Esophagus muscularis mucosa (tissue), 4 donors: ENCODE data around the gene ADAMTSL5. TPM values are rescaled to one million over a fixed set of nuclear protein-coding genes. Genes with fewer than 3 reads are reported as not detected.

Experiments used
- DNase-seq: peaks from one replicate; pipeline ENCODE4 v3.0.0-alpha.2; 2017; ENCODE audit errors: extremely low spot score
- H3K27ac ChIP-seq, 4 donors: fragments of 200-600 bp; sonication (generic); replicated peaks in 1 of 4; 1 replicate in 3 of 4; 2 replicates in 1 of 4; pipeline ENCODE4 v1.5.1; 2016 to 2019; ENCODE audit warnings: mild to moderate bottlenecking in 1 of 4
- H3K27me3 ChIP-seq, 4 donors: fragments of 200-600 bp; sonication (generic); one replicate each; pipeline versions ENCODE4 v1.5.1 to v1.6.0; 2016 to 2019
- H3K36me3 ChIP-seq, 4 donors: fragments of 200-600 bp; sonication (generic); one replicate each; pipeline ENCODE4 v1.5.1; 2016 to 2019
- H3K4me1 ChIP-seq, 4 donors: fragments of 200-600 bp; sonication (generic); one replicate each; pipeline ENCODE4 v1.5.1; 2016 to 2019
- H3K4me3 ChIP-seq, 4 donors: fragments of 200-600 bp; sonication (generic); 1 replicate in 2 of 4; 2 replicates in 2 of 4; pipeline ENCODE4 v1.5.1; 2016 to 2019; ENCODE audit warnings: mild to moderate bottlenecking in 4 of 4, moderate library complexity in 1 of 4
- H3K9me3 ChIP-seq, 4 donors: fragments of 200-600 bp; sonication (generic); 1 replicate in 3 of 4; 2 replicates in 1 of 4; pipeline ENCODE4 v1.5.1; 2016 to 2019
- EP300 ChIP-seq: sonication (generic); formaldehyde crosslinking; IDR thresholded peaks from one replicate; pipeline ENCODE4 v1.6.1; 2017; ENCODE audit warnings: antibody characterized with exemption
- POLR2A ChIP-seq: fragments of 450-650 bp; IDR thresholded peaks from one replicate; pipeline ENCODE4 v1.6.1; 2017; ENCODE audit warnings: antibody characterized with exemption, moderate library complexity, mild to moderate bottlenecking, low read depth
- POLR2AphosphoS5 ChIP-seq, 2 donors: sonication (generic); formaldehyde crosslinking; IDR thresholded peaks; one replicate each; pipeline ENCODE4 v1.6.1; 2017; ENCODE audit warnings: antibody characterized with exemption in 2 of 2
- WGBS: methylation state at CpG from one replicate; pipeline ENCODE4 v1.1.5; 2018; 5-methylcytosine and 5-hydroxymethylcytosine counted together
- intact Hi-C: fragments of 100-400 bp; cut with DNase I; formaldehyde crosslinking; loops from one replicate; pipeline ENCODE4 v1.15.1; 2023
- total RNA-seq, 4 donors: library from RNA; depleted of rRNA; stranded (reverse); fragments of >200 nt; gene quantifications; one replicate each; pipeline versions ENCODE4 v1.1.0 to v1.2.1, GENCODE V29; 2016
- TF ChIP-seq, protein P1 (sequence below), 3 experiments: fragments of 200-600 bp in 2 of 3; fragments of 450-650 bp in 1 of 3; sonication (generic) in 2 of 3; IDR thresholded peaks; one replicate each; pipeline ENCODE4 v1.5.1; 2017 to 2019; ENCODE audit warnings: antibody characterized with exemption in 3 of 3, mild to moderate bottlenecking in 2 of 3, moderate library complexity in 1 of 3

ADAMTSL5 gene
- total RNA-seq, 4 donors from 2014 or later, result 3.9 to 5.9 (median 4.7) TPM

DNA sequence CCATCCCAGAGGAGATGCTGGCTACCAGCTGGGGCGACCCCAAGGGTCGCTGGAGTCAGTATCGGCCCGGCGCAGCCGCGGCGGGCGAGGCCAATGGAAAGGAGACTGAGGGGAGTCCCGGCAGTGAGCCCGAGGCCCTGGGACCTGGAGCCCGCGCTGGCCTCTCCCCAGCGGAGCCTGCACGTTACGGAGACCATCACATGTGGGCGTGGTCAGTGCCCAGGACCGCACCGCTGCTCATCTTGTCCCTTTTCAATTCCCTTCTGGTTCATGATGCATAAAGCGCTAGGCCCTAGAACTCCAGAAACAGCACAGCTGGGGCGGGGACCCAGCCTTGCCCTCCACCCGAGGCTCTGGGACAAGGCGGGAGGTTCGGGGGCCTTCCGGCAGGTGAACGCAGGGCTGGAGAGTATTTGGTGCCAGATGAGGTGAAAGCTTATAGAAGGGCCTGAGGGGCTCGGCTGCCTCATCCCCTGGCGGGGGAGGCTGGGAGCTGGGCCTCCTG lies 41.8 kb downstream of the ADAMTSL5 start:
- peak overlapping the region; percentile 46 to 59 (median 49) for H3K4me3 ChIP-seq
- peaks cover 57 to 88% (median 79%) of the 10 kb centered on the region in 4 donors for H3K4me1 ChIP-seq
- peaks cover 32 to 97% (median 66%) of the 10 kb centered on the region in 4 donors for H3K27me3 ChIP-seq
- intact Hi-C loops, result no loop called here
- WGBS, result 36% methylated on average over 12 of the region's 28 CpGs
- no peak for TF ChIP-seq EP300
- TF ChIP-seq POLR2AphosphoS5 (IDR thresholded peaks at IDR 0.05), result no peak
- TF ChIP-seq POLR2A, result no peak
- TF ChIP-seq, protein P1, sequence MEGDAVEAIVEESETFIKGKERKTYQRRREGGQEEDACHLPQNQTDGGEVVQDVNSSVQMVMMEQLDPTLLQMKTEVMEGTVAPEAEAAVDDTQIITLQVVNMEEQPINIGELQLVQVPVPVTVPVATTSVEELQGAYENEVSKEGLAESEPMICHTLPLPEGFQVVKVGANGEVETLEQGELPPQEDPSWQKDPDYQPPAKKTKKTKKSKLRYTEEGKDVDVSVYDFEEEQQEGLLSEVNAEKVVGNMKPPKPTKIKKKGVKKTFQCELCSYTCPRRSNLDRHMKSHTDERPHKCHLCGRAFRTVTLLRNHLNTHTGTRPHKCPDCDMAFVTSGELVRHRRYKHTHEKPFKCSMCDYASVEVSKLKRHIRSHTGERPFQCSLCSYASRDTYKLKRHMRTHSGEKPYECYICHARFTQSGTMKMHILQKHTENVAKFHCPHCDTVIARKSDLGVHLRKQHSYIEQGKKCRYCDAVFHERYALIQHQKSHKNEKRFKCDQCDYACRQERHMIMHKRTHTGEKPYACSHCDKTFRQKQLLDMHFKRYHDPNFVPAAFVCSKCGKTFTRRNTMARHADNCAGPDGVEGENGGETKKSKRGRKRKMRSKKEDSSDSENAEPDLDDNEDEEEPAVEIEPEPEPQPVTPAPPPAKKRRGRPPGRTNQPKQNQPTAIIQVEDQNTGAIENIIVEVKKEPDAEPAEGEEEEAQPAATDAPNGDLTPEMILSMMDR (IDR thresholded peaks at IDR 0.05), result no peak
- DNase-seq, result no peak
- H3K27ac ChIP-seq, result no peak overlapping the region
- H3K36me3 ChIP-seq, result peaks cover 0 to 25% (median 14%) of the 10 kb centered on the region in 4 donors
- H3K9me3 ChIP-seq, result no peaks in the 10 kb centered on the region

GRCh38 chr19:1470305-1471009 lies 42.4 kb downstream of the ADAMTSL5 start:
- intact Hi-C loops, result no loop called here
- TF ChIP-seq POLR2A (no peak), POLR2AphosphoS5 (IDR thresholded peaks at IDR 0.05) (no peak), EP300 (no peak)
- TF ChIP-seq, protein P1 (IDR thresholded peaks at IDR 0.05), result no peak
- H3K27me3 ChIP-seq, result peaks cover 32 to 100% (median 71%) of the 10 kb centered on the region in 4 donors
- peak overlapping the region; percentile 46 to 59 (median 49) for H3K4me3 ChIP-seq
- H3K9me3 ChIP-seq, result no peaks in the 10 kb centered on the region
- DNase-seq, result no peak
- 9% methylated on average over 31 of the region's 67 CpGs for WGBS
- peaks cover 0 to 20% (median 8%) of the 10 kb centered on the region in 4 donors for H3K36me3 ChIP-seq
- H3K4me1 ChIP-seq, result peaks cover 58 to 91% (median 84%) of the 10 kb centered on the region in 4 donors
- H3K27ac ChIP-seq, result no peak overlapping the region

DNA sequence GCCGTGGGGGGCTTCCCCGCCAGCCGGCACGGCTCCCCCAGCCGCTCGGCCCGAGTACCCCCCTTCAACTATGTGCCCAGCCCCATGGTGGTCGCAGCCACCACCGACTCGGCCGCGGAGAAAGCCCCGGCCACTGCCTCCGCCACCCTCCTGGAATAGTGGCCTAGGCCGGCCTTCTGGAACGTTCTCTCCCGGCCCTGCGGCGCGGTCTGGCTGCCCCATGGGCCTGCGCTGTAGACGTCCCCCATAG lies 42.8 kb downstream of the ADAMTSL5 start:
- intact Hi-C loops, result no loop called here
- peaks cover 32 to 100% (median 71%) of the 10 kb centered on the region in 4 donors for H3K27me3 ChIP-seq
- no peak for DNase-seq
- peaks cover 58 to 95% (median 86%) of the 10 kb centered on the region in 4 donors for H3K4me1 ChIP-seq
- WGBS, result 6% methylated on average over 6 of the region's 22 CpGs
- H3K9me3 ChIP-seq, result no peaks in the 10 kb centered on the region
- TF ChIP-seq, protein P1 (IDR thresholded peaks at IDR 0.05), result no peak
- TF ChIP-seq POLR2A (no peak), POLR2AphosphoS5 (IDR thresholded peaks at IDR 0.05) (no peak), EP300 (no peak)
- H3K27ac ChIP-seq, result no peak overlapping the region
- peaks cover 0 to 15% (median 5%) of the 10 kb centered on the region in 4 donors for H3K36me3 ChIP-seq
- peak overlapping the region; percentile 46 to 59 (median 49) for H3K4me3 ChIP-seq

- no peaks in the 10 kb centered on the region for H3K9me3 ChIP-seq
- DNase-seq, result no peak
- no peak overlapping the region for H3K27ac ChIP-seq
- H3K36me3 ChIP-seq, result peaks cover 0 to 10% (median under 1%) of the 10 kb centered on the region in 4 donors
- H3K4me1 ChIP-seq, result peaks cover 58 to 95% (median 85%) of the 10 kb centered on the region in 4 donors
- peak overlapping the region; percentile 46 to 59 (median 49) for H3K4me3 ChIP-seq
- WGBS, result 12% methylated on average over 32 of the region's 117 CpGs
- H3K27me3 ChIP-seq, result peaks cover 32 to 100% (median 71%) of the 10 kb centered on the region in 4 donors
- TF ChIP-seq POLR2A (no peak), POLR2AphosphoS5 (IDR thresholded peaks at IDR 0.05) (no peak), EP300 (no peak)
- TF ChIP-seq, protein P1 (IDR thresholded peaks at IDR 0.05), result no peak
- intact Hi-C loops, result no loop called here
Observed at GRCh38 chr19:1469255-1470054, 43.4 kb downstream of the ADAMTSL5 start.
